OCI-LY1 (cell line): ENCODE results near the gene CCNG2.

Experiments
- H2AFZ ChIP-seq: fragments of 200-600 bp; sonication (generic), shearing (Covaris generic); 2 replicates; pipeline ENCODE4 v1.6.0; 2014; ENCODE audit warnings: antibody characterized with exemption, mild to moderate bottlenecking, low read length
- H3F3A ChIP-seq: fragments of 200-600 bp; sonication (generic), shearing (Covaris generic); 2 replicates; pipeline ENCODE4 v1.6.0; 2014; ENCODE audit warnings: mild to moderate bottlenecking, antibody characterized with exemption, low read length, moderate library complexity; ENCODE audit not compliant: insufficient read depth
- H3K27ac ChIP-seq: fragments of 200-600 bp; sonication (generic); 2 replicates; pipeline ENCODE4 v1.5.1; 2014; ENCODE audit warnings: low read length, mixed run types, mild to moderate bottlenecking, low read depth; ENCODE audit not compliant: poor library complexity, severe bottlenecking
- H3K27me3 ChIP-seq: fragments of 200-600 bp; sonication (generic); 2 replicates; pipeline ENCODE4 v1.6.0; 2014; ENCODE audit warnings: antibody characterized with exemption, mild to moderate bottlenecking, low read length, moderate library complexity; ENCODE audit not compliant: insufficient read depth
- H3K36me3 ChIP-seq: fragments of 200-600 bp; sonication (generic); 2 replicates; pipeline ENCODE4 v1.6.1; 2014; ENCODE audit warnings: mild to moderate bottlenecking, antibody characterized with exemption, low read length, moderate library complexity, mixed read lengths; ENCODE audit not compliant: insufficient read depth
- H3K4me1 ChIP-seq: fragments of 200-600 bp; sonication (generic); 2 replicates; pipeline ENCODE4 v1.5.1; 2014; ENCODE audit warnings: mild to moderate bottlenecking, low read length, moderate library complexity; ENCODE audit not compliant: insufficient read depth, severe bottlenecking
- H3K4me2 ChIP-seq: fragments of 200-600 bp; sonication (generic), shearing (Covaris generic); 2 replicates; pipeline ENCODE4 v1.6.1; 2014; ENCODE audit warnings: low read length
- H3K4me3 ChIP-seq: fragments of 200-600 bp; sonication (generic); 2 replicates; pipeline ENCODE4 v1.5.1; 2014; ENCODE audit warnings: low read length, low read depth, mild to moderate bottlenecking, mixed read lengths; ENCODE audit not compliant: poor library complexity, severe bottlenecking
- H3K79me2 ChIP-seq: fragments of 200-600 bp; shearing (Covaris generic); 2 replicates; pipeline ENCODE4 v1.6.1; 2016; ENCODE audit warnings: mixed run types, low read length, mixed read lengths; ENCODE audit not compliant: insufficient read depth
- H3K9ac ChIP-seq: fragments of 200-600 bp; sonication (generic), shearing (Covaris generic); 2 replicates; pipeline ENCODE4 v1.6.1; 2014; ENCODE audit warnings: mild to moderate bottlenecking, low read length, mixed read lengths
- H3K9me2 ChIP-seq: fragments of 200-600 bp; sonication (generic), shearing (Covaris generic); 2 replicates; pipeline ENCODE4 v1.6.1; 2014; ENCODE audit warnings: low read depth, mild to moderate bottlenecking, low read length, mixed read lengths
- H3K9me3 ChIP-seq: fragments of 200-600 bp; shearing (Covaris generic); 2 replicates; pipeline ENCODE4 v1.6.1; 2014; ENCODE audit warnings: low read length, mixed read lengths
- H4K20me1 ChIP-seq: fragments of 200-600 bp; sonication (generic), shearing (Covaris generic); 2 replicates; pipeline ENCODE4 v1.6.0; 2016; ENCODE audit warnings: mild to moderate bottlenecking, low read length; ENCODE audit not compliant: insufficient read depth
- CTCF ChIP-seq: fragments of 200-600 bp; sonication (generic), shearing (Covaris generic); IDR thresholded peaks from 2 replicates; pipeline ENCODE4 v1.5.1; 2017; ENCODE audit warnings: mild to moderate bottlenecking, antibody characterized with exemption, low read length, moderate library complexity, mixed read lengths
- EZH2 ChIP-seq: fragments of 200-600 bp; sonication (generic), shearing (Covaris generic); IDR thresholded peaks from 2 replicates; pipeline ENCODE4 v1.8.0; 2017; ENCODE audit warnings: borderline replicate concordance, mixed run types, mild to moderate bottlenecking, antibody characterized with exemption, low read length, moderate library complexity, mixed read lengths

CCNG2 gene

DNA sequence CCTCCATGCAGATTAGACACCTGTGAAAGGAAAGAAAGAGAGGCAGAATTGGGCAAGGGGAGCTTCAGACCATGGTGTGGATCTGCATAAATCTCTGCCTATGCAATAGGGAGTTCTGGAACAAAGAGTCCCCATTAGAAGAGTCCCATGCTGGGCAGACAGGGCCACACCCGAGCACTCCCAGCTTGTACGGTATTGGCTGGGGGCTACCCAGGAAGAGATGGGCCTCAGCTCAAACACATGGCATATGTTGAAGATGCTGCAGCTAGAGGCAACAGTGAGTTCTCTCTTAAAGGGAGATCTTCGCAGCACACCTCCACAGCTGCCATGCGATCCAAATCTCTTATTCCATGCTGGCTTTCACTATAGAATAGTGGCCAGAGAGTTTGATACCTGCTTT is 24.7 kb downstream of the CCNG2 start:
- no peaks in the 10 kb centered on the region for H3K79me2 ChIP-seq
- H3K9me2 ChIP-seq: no peaks in the 10 kb centered on the region
- no peaks in the 10 kb centered on the region for H3F3A ChIP-seq
- no peak overlapping the region for H3K4me3 ChIP-seq
- no peaks in the 10 kb centered on the region for H3K9me3 ChIP-seq
- H3K27me3 ChIP-seq: no peaks in the 10 kb centered on the region
- H3K4me1 ChIP-seq: no peaks in the 10 kb centered on the region
- H3K9ac ChIP-seq: no peak overlapping the region
- no peak overlapping the region for H3K27ac ChIP-seq
- no peaks in the 10 kb centered on the region for H3K36me3 ChIP-seq
- no peak overlapping the region for H3K4me2 ChIP-seq
- H2AFZ ChIP-seq: no peak overlapping the region
- TF ChIP-seq CTCF (no peak), EZH2 (no peak)
- H4K20me1 ChIP-seq: no peaks in the 10 kb centered on the region

DNA sequence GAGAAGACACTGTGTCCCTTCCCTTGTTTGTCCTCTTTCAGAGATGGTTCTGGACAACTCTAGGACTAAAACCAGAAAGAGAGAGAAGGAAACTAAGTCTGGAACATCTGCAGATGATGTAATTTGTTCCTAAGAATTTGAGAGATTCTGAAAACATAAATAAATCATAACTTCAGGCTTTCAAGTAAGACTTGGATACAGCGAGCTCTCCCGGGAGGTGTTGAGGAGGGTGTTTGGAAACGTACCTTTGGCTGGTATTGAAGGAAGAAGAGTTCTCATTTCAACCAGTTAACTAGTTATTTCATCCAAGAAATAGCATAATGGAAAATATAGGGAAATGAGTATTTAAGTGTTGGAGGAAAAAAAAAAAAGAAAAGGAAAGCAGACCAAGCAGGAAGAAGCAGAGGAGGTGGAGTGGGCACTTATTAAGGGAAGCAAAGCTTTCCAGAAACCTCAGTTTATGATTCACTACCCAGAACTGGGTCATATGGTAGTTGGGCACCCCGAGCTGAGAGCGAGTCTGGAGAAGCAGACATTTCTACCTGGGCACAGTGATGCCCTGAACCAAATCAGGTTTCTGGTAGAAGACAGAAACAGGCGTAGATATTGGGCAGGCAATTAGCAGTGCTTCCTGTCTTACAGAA is 26.9 kb downstream of the CCNG2 start:
- H2AFZ ChIP-seq: no peak overlapping the region
- no peaks in the 10 kb centered on the region for H3K27me3 ChIP-seq
- no peaks in the 10 kb centered on the region for H3K9me2 ChIP-seq
- no peaks in the 10 kb centered on the region for H3F3A ChIP-seq
- no peaks in the 10 kb centered on the region for H3K36me3 ChIP-seq
- TF ChIP-seq EZH2 (no peak), CTCF (no peak)
- H3K9ac ChIP-seq: no peak overlapping the region
- H3K4me1 ChIP-seq: no peaks in the 10 kb centered on the region
- no peak overlapping the region for H3K4me3 ChIP-seq
- no peaks in the 10 kb centered on the region for H3K79me2 ChIP-seq
- no peak overlapping the region for H3K27ac ChIP-seq
- no peaks in the 10 kb centered on the region for H4K20me1 ChIP-seq
- H3K4me2 ChIP-seq: no peak overlapping the region
- no peaks in the 10 kb centered on the region for H3K9me3 ChIP-seq

- Histone ChIP-seq H3K27ac (no peak overlapping the region), H3K4me2 (no peak overlapping the region), H3K4me1 (no peaks in the 10 kb centered on the region), H3K27me3 (no peaks in the 10 kb centered on the region), H3K4me3 (no peak overlapping the region), H2AFZ (no peak overlapping the region), H3K9me3 (no peaks in the 10 kb centered on the region), H3K9me2 (no peaks in the 10 kb centered on the region), H4K20me1 (no peaks in the 10 kb centered on the region), H3F3A (no peaks in the 10 kb centered on the region), H3K9ac (no peak overlapping the region), H3K36me3 (no peaks in the 10 kb centered on the region), H3K79me2 (no peaks in the 10 kb centered on the region)
- TF ChIP-seq CTCF: no peak
- no peak for TF ChIP-seq EZH2
Observed at GRCh38 chr4:77184974-77185373, 28.0 kb downstream of the CCNG2 start.
